ENCODE data around the gene CTSE. TPM values are rescaled to one million over a fixed set of nuclear protein-coding genes. Genes with fewer than 3 reads are reported as not detected.

The CTSE gene
- total and polyA plus RNA-seq, 2 of the 4 experiments (the other 2 are of a cell fraction), result not detected

DNA sequence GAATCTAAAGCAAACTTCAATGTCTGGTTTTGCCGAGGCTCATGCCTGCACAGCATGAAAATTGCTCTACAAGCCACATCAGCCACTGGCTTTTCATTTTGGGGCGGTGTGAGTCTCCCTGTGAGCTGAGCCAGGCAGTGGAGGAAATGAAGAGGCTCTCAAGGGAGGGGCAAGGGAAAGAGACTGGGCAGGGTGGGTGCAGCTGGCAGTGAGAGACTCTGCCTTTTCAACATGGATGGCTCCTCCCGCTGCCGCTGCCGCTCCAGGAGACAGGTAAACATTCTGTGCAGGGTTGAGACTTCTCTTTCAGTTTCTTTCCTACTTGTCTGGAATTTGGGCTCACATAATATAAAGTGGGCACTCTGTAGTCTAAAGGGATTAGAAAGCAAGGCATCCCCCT is 11.3 kb upstream of the CTSE start:
- no peak for DNase-seq
- Histone ChIP-seq H3K4me1 (ENCODE audit: control insufficient read depth, insufficient read depth, low read length) (no peaks in the 10 kb centered on the region), H2AK5ac (ENCODE audit: low read depth, low read length) (no peak overlapping the region), H3K56ac (ENCODE audit: extremely low read depth, insufficient read depth, low read length) (no peak overlapping the region), H3K23ac (ENCODE audit: low read depth, low read length) (no peak overlapping the region; the same call in 1 of the 2 replicates), H4K91ac (ENCODE audit: insufficient read depth, low read depth, low read length) (no peak overlapping the region), H3K18ac (ENCODE audit: low read depth, low read length) (no peak overlapping the region), H3K4ac (ENCODE audit: low read depth, low read length) (no peak overlapping the region), H2AFZ (replicated peaks; ENCODE audit: low read length, poor library complexity) (no peak overlapping the region), H3K14ac (replicated peaks; ENCODE audit: low read depth, low read length) (no peak overlapping the region), H3K4me3 (ENCODE audit: insufficient read depth, low read depth, low read length) (no peak overlapping the region), H4K5ac (ENCODE audit: low read depth, low read length) (no peak overlapping the region), H3K27me3 (ENCODE audit: control insufficient read depth, insufficient read depth, low read length) (peaks cover 51% of the 10 kb centered on the region), H4K8ac (ENCODE audit: low read depth in 2 of 2, low read length in 2 of 2) (no peak overlapping the region), H3K36me3 (ENCODE audit: control insufficient read depth, insufficient read depth, low read length) (no peaks in the 10 kb centered on the region), H3K9me1 (ENCODE audit: insufficient read depth, low read length) (no peaks in the 10 kb centered on the region), H3K4me2 (ENCODE audit: low read depth, low read length) (no peak overlapping the region), H4K20me1 (ENCODE audit: insufficient read depth, low read length) (no peaks in the 10 kb centered on the region), H3K9ac (ENCODE audit: low read depth, low read length) (no peak overlapping the region), H2BK120ac (ENCODE audit: low read depth, low read length) (no peak overlapping the region), H3K9me3 (ENCODE audit: control insufficient read depth, insufficient read depth, low read length) (peaks cover 4% of the 10 kb centered on the region), H2AK9ac (replicated peaks; ENCODE audit: low read depth, low read length, poor library complexity) (no peak overlapping the region), H3K27ac (ENCODE audit: insufficient read depth, low read length) (no peak overlapping the region), H2BK15ac (ENCODE audit: low read depth, low read length) (no peak overlapping the region), H2BK5ac (ENCODE audit: low read depth, low read length, poor library complexity, severe bottlenecking) (no peak overlapping the region), H3K79me1 (ENCODE audit: low read depth in 1 of 2, low read length in 2 of 2) (no peaks in the 10 kb centered on the region), H2BK20ac (ENCODE audit: low read depth, low read length) (no peak overlapping the region)
- in situ Hi-C loops (cut with MboI; ENCODE audit: low sequenced_read_pairs) (no loop called here), intact Hi-C loops (cut with micrococcal nuclease) (no loop called here), dilution Hi-C loops (cut with HindIII; ENCODE audit: low sequenced_read_pairs, unreplicated experiment) (no loop called here)
- ATAC-seq (ENCODE audit: low read depth), result no peak
- CTCF ChIA-PET, result interaction anchor here (0.8 kb wide), 1 partner anchor 58 kb away, joined by 3 read pairs; no protein-coding TSS in a partner anchor
- 53% methylated on average over 2 of the region's 5 CpGs; no CpG with 5 or more reads in 1 of the 2 experiments for WGBS, 2 experiments (ENCODE audit: extremely low coverage in 2 of 2, insufficient read length in 1 of 2)
- BruUV-seq (replicated peaks), result no TSS peak
- POLR2A ChIA-PET (ENCODE audit: unreplicated experiment), result no interaction called here
- TF ChIP-seq POLR2A (IDR thresholded peaks at IDR 0.05; ENCODE audit: low read depth, low read length) (no peak), RFX5 (IDR thresholded peaks at IDR 0.05; ENCODE audit: low read depth, low read length) (no peak), RAD21 (IDR thresholded peaks at IDR 0.05; ENCODE audit: low read length) (no peak), SMC3 (IDR thresholded peaks at IDR 0.05; ENCODE audit: low read depth, low read length) (no peak), RCOR1 (IDR thresholded peaks at IDR 0.05; ENCODE audit: insufficient replicate concordance, low read length) (no peak), CEBPB (IDR thresholded peaks at IDR 0.05; ENCODE audit: low read depth, low read length) (no peak), MAFK (IDR thresholded peaks at IDR 0.05; ENCODE audit: low read depth, low read length) (no peak), BHLHE40 (IDR thresholded peaks at IDR 0.05; ENCODE audit: low read depth, low read length) (no peak), MXI1 (IDR thresholded peaks at IDR 0.05; ENCODE audit: borderline replicate concordance, low read depth, low read length) (no peak), CHD1 (IDR thresholded peaks at IDR 0.05; ENCODE audit: low read depth, low read length) (no peak), NFE2L2 (IDR thresholded peaks at IDR 0.05; ENCODE audit: low read depth, low read length) (no peak), FOS (IDR thresholded peaks at IDR 0.05; ENCODE audit: low read depth, low read length) (no peak), MAZ (IDR thresholded peaks at IDR 0.05; ENCODE audit: borderline replicate concordance, low read depth, low read length) (no peak)
- TF ChIP-seq, protein P1, sequence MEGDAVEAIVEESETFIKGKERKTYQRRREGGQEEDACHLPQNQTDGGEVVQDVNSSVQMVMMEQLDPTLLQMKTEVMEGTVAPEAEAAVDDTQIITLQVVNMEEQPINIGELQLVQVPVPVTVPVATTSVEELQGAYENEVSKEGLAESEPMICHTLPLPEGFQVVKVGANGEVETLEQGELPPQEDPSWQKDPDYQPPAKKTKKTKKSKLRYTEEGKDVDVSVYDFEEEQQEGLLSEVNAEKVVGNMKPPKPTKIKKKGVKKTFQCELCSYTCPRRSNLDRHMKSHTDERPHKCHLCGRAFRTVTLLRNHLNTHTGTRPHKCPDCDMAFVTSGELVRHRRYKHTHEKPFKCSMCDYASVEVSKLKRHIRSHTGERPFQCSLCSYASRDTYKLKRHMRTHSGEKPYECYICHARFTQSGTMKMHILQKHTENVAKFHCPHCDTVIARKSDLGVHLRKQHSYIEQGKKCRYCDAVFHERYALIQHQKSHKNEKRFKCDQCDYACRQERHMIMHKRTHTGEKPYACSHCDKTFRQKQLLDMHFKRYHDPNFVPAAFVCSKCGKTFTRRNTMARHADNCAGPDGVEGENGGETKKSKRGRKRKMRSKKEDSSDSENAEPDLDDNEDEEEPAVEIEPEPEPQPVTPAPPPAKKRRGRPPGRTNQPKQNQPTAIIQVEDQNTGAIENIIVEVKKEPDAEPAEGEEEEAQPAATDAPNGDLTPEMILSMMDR (conservative IDR thresholded peaks at IDR 0.05; ENCODE audit: low read depth, low read length), result no peak
- TF ChIP-seq, protein P2, sequence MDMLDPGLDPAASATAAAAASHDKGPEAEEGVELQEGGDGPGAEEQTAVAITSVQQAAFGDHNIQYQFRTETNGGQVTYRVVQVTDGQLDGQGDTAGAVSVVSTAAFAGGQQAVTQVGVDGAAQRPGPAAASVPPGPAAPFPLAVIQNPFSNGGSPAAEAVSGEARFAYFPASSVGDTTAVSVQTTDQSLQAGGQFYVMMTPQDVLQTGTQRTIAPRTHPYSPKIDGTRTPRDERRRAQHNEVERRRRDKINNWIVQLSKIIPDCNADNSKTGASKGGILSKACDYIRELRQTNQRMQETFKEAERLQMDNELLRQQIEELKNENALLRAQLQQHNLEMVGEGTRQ (IDR thresholded peaks at IDR 0.05; ENCODE audit: low read depth, low read length), result no peak
- TF ChIP-seq, protein P3, sequence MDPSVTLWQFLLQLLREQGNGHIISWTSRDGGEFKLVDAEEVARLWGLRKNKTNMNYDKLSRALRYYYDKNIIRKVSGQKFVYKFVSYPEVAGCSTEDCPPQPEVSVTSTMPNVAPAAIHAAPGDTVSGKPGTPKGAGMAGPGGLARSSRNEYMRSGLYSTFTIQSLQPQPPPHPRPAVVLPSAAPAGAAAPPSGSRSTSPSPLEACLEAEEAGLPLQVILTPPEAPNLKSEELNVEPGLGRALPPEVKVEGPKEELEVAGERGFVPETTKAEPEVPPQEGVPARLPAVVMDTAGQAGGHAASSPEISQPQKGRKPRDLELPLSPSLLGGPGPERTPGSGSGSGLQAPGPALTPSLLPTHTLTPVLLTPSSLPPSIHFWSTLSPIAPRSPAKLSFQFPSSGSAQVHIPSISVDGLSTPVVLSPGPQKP (IDR thresholded peaks at IDR 0.05; ENCODE audit: borderline replicate concordance, low read depth, low read length), result no peak
